ENCODE measurements around the gene DGKH. TPM values are rescaled to one million over a fixed set of nuclear protein-coding genes. Genes with fewer than 3 reads are reported as not detected.

DGKH gene
- total and polyA plus RNA-seq, 10 of the 15 experiments (the other 5 are each of a cell fraction or from before 2014, with no cell fraction given) = 1.3 to 15.2 (median 7.3) TPM

DNA sequence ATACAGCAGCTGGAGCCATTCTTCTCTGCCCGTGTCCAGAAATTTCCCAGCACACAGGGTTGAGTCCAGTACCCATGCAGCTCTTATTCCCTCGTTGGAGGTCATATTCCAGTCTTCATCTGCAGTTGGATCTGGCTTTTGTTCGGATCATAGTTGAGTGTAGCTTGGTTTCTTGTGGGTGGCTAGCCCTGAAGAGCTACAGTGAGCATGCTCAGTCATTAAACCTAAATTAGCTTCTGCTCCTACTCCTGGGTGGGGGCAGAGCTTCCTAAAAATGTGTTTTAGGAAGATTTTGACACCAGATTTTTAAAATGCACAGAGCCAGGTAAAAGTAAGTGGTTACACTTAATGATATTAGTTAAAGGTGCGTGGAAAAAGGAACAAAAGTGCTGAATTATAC, 64.4 kb downstream of the DGKH start (continued):
- TF ChIP-seq, protein P1, sequence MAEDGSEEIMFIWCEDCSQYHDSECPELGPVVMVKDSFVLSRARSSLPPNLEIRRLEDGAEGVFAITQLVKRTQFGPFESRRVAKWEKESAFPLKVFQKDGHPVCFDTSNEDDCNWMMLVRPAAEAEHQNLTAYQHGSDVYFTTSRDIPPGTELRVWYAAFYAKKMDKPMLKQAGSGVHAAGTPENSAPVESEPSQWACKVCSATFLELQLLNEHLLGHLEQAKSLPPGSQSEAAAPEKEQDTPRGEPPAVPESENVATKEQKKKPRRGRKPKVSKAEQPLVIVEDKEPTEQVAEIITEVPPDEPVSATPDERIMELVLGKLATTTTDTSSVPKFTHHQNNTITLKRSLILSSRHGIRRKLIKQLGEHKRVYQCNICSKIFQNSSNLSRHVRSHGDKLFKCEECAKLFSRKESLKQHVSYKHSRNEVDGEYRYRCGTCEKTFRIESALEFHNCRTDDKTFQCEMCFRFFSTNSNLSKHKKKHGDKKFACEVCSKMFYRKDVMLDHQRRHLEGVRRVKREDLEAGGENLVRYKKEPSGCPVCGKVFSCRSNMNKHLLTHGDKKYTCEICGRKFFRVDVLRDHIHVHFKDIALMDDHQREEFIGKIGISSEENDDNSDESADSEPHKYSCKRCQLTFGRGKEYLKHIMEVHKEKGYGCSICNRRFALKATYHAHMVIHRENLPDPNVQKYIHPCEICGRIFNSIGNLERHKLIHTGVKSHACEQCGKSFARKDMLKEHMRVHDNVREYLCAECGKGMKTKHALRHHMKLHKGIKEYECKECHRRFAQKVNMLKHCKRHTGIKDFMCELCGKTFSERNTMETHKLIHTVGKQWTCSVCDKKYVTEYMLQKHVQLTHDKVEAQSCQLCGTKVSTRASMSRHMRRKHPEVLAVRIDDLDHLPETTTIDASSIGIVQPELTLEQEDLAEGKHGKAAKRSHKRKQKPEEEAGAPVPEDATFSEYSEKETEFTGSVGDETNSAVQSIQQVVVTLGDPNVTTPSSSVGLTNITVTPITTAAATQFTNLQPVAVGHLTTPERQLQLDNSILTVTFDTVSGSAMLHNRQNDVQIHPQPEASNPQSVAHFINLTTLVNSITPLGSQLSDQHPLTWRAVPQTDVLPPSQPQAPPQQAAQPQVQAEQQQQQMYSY (CRISPR knock-in tag; IDR thresholded peaks at IDR 0.05) = no peak
- no peak for TF ChIP-seq KAT2A (conservative IDR thresholded peaks at IDR 0.05; ENCODE audit: control insufficient read depth, low read depth, low read length)
- TF ChIP-seq, protein P2, sequence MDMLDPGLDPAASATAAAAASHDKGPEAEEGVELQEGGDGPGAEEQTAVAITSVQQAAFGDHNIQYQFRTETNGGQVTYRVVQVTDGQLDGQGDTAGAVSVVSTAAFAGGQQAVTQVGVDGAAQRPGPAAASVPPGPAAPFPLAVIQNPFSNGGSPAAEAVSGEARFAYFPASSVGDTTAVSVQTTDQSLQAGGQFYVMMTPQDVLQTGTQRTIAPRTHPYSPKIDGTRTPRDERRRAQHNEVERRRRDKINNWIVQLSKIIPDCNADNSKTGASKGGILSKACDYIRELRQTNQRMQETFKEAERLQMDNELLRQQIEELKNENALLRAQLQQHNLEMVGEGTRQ (IDR thresholded peaks at IDR 0.05; ENCODE audit: borderline replicate concordance, low read depth, low read length) = no peak
- TF ChIP-seq ZNF217 (IDR thresholded peaks at IDR 0.05) = no peak
- no peak for TF ChIP-seq BCL11A (IDR thresholded peaks at IDR 0.05; ENCODE audit: low read depth, low read length)

DNA sequence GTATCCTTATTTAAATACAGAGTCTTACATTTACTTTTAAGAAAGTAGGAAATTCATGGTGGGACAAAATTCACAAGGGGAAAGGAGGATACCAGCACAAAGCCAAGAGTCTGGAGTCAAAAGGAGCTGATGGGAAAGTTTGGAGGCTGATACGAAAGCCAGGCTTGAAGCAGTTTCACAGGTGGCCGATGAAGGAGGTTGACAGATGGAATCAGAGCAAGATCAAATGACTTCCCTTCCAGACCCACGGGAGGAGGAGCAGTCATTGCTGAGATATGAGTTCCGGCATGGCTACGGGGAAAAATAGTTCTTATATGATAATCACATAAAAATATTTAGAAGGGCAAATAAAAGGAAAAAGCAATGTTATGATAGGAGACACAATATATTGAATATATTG, 65.0 kb downstream of the DGKH start:
- Histone ChIP-seq H3K4me1 (ENCODE audit: control insufficient read depth, insufficient read depth, low read length) (0 out of 2 replicates have a peak, but pooled peaks cover 3% of the 10 kb centered on the region), H3K79me2 (ENCODE audit: control insufficient read depth, insufficient read depth, low read length) (peaks cover 4% of the 10 kb centered on the region), H3K27ac (ENCODE audit: control insufficient read depth, insufficient read depth) (no peak overlapping the region), H2AFZ (ENCODE audit: control insufficient read depth, low read depth, low read length) (no peak overlapping the region), H3K4me3 (no peak overlapping the region), H3K36me3 (ENCODE audit: control insufficient read depth in 2 of 2, insufficient read depth in 2 of 2, low read length in 1 of 2) (no peaks in the 10 kb centered on the region), H3K9me3 (replicated peaks; ENCODE audit: control insufficient read depth, insufficient read depth, low read length) (no peaks in the 10 kb centered on the region), H3K9ac (ENCODE audit: control insufficient read depth, insufficient read depth, low read length) (no peak overlapping the region), H3K27me3 (replicated peaks in 1 of 2; ENCODE audit: control insufficient read depth in 2 of 2, insufficient read depth in 2 of 2, low read length in 1 of 2) (no peaks in the 10 kb centered on the region), H4K20me1 (ENCODE audit: control insufficient read depth, insufficient read depth) (no peaks in the 10 kb centered on the region), H3K4me2 (ENCODE audit: control insufficient read depth, insufficient read depth) (no peak overlapping the region)
- BruUV-seq (replicated peaks) = no TSS peak
- ChIA-PET POLR2A (interaction anchor here (0.6 to 1.3 kb wide), 3 partner anchors 58 to 445 kb away, joined by 3 read pairs; no protein-coding TSS in a partner anchor), SMC1A (ENCODE audit: uncharacterized antibody, unreplicated experiment) (interaction anchor here (0.6 to 10.0 kb wide), 16 partner anchors 9 to 461 kb away, joined by 3 to 115 read pairs (median 4); no protein-coding TSS in a partner anchor), RAD21 (ENCODE audit: unreplicated experiment) (interaction anchor here (0.6 to 7.5 kb wide), 7 partner anchors 24 to 1581 kb away, joined by 3 to 72 read pairs (median 3); partner anchors contain the start of gene VWA8), CTCF (interaction anchor here (0.9 to 11.5 kb wide), 16 partner anchors 9 to 485 kb away, joined by 3 to 150 read pairs (median 4); partner anchors contain the start of gene DGKH)
- FAIRE-seq = no peak
- intact Hi-C loops (cut with micrococcal nuclease; ENCODE audit: unreplicated experiment) = loop anchor here (5.0 kb wide), 1 partner anchor 156 kb away; no protein-coding TSS in a partner anchor
- WGBS (ENCODE audit: insufficient coverage, insufficient replicate concordance, low lambda C conversion rate, missing lambda C conversion rate) = 95% methylated on average over 5 of the region's 5 CpGs
- no peak for DNase-seq (ENCODE audit: low read depth, low spot score)
- in situ Hi-C loops (cut with MboI) = loop anchor here (5.0 kb wide), 1 partner anchor 446 kb away; no protein-coding TSS in a partner anchor
- ATAC-seq = no peak
- TF ChIP-seq ELK1 (IDR thresholded peaks at IDR 0.05; ENCODE audit: low read depth, low read length) (no peak), FOXM1 (IDR thresholded peaks at IDR 0.05; ENCODE audit: low read depth, low read length) (no peak), SUPT20H (IDR thresholded peaks at IDR 0.05; ENCODE audit: borderline replicate concordance, control insufficient read depth, low read depth, low read length) (no peak), ESRRA (IDR thresholded peaks at IDR 0.05; ENCODE audit: low read length) (no peak), MYB (IDR thresholded peaks at IDR 0.05; ENCODE audit: borderline replicate concordance, low read depth, low read length) (no peak)
